Measurements from ENCODE around the gene DLD.
"Not testable (repeated sequence)": the region's sequence is repeated elsewhere in the genome, so short reads cannot be mapped to it uniquely, and the experiment has no call there.

Gene DLD

DNA sequence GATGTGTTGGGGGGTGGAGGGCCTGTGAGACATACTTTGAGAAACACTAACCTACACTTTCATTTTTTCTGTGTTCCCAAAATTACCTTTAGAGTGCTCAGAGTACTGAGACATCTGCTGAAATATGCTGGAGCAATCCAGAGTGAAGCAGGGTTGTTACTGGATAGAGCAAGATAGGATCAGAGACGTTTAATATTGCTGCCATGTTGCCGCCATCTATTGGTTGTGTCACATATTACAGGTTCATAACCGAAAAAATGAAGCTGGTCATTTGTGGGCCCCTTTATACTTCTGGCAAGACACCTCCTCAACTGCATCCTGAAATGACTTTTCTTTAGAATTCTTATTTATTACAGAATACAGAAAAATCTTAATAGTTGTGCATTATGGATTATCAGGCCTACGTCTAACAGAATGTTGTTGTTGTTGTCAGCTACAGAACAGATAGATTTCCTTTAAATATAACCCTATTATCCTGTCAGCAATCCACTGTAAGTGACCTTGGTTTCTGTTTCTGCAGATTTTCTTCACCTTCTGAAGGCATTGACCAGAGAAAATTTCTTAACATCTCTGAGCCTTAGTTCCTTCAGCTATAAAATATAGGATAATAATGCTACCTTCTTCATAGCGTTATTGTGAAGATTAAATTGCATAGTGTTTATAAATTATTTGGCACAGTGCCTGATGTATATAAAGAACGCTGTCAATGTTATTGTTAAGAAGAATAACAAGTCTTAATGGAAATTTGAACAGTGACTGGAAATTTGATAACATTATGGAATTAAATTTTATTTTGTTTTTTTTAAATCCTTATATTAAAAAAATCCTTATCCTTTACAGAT lies 16.2 kb upstream of the DLD start:
- DNase-seq, result peak in 1 of 2 experiments; percentile 35

- DNase-seq, result no peak
These were observed 14.1 kb upstream of the DLD start for GRCh38 chr7:107876916-107877315.

DNA sequence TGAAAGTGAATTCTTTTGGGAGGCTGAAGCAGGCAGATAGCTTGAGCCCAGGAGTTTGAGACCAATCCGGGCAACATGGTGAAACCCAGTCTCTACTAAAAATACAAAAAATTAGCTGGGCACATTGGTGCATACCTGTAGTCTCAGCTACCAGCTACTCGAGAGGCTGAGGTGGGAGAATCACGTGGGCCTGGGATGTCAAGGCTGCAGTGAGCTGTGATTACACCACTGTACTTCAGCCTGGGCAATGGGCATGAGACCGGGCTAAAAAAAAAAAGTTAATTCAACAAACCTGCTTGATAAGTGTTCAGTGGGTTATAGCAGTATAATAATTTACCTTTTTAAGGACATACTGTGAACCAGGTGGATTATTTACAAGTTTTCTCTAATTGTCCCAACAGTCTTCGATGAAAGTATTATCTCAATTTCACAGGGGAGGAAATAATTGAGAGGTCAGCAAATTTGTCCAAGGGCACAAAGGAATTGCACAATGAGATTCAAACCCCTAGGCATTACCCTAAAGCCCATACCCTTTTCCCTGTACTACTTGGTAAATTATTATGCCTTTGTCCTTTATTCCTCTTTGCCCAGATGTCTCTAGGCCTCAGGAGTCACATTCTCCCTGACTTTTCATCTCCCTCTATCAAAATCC lies 13.1 kb upstream of the DLD start:
- no peak for DNase-seq

- no peak for DNase-seq
These were observed 12.3 kb upstream of the DLD start for GRCh38 chr7:107878636-107879035.

DNA sequence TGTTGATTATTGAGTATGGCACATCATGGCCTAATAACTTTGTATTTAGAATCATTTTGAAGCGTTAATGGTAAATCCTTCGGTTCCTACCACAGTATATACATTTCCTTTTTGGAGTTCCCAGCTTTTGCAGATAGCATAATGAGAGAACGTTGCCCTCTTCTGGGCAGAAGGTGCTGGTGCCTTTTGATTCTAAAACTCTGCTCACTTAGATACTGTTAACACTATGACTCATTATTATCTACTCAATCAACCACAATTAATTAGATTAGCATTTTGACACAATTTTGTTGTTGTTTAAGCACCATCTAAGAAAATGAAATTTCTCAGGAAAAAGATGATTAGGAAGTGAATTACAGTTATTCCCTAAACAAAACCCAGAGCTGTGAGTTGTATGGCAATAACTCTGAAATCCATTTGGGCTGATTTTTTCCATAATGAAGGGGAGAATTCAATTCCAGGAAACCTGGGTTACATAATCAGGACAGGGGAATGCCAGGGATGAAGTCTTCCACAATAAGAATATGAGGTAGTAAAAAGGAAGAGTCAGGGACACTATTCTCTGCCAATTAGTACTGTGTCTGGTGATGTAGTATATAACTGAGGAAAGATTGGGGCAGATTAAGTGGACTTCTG lies 11.5 kb upstream of the DLD start:
- DNase-seq, result peak in 1 of 2 experiments; percentile 61

GRCh38 chr7:107882766-107883165 lies 8.2 kb upstream of the DLD start:
- DNase-seq, result no peak

DNA sequence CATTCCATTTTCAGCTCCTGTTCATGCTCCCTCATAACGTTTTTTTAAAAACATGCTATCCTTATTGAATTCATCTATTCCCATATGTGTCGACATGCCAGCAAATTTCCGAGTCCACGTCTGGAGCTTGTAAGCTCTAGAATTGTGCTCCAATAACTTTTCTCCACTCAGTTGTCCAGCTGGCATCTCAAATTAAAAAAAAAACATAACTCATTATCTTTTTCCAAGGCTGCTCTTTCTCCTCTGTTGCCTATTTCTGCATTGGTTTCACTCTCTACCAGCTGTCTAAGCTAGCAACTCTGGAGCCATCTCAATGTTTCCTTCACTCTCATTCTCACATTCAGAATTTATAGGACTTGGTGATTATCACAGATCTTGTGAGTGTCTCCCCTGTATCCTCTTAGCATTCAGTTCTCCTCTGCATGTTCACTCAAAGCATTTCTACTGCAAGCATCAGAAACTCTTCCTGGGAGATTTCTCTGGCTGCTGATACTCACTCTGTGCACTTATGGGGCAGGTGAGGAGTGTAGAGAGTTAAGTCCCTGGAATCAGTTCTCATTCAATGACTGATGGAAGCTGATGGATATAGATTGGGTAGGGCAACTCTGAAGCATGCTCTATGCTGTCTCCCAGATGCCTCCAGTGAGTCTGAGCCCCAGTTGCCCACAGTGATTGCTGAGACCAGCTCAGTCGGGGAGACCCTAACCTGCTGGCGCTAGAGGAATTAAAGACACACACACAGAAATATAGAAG lies 6.7 kb upstream of the DLD start:
- no peak for DNase-seq

DNA sequence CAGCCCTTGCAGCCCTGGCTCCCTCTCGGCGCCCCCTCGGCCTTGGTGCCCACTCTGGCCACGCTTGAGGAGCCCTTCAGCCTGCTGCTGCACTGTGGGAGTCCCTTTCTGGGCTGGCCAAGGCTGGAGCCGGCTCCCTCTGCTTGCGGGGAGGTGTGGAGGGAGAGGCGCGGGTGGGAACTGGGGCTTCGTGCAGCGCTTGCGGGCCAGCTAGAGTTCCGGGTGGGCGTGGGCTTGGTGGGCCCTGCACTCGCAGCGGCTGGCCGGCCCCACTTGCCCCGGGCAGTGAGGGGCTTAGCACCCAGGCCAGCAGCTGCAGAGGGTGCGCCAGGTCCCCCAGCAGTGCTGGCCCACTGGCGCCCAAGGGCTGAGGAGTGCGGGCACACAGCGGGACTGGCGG lies 3.2 kb upstream of the DLD start:
- not testable (repeated sequence) for DNase-seq

DNA sequence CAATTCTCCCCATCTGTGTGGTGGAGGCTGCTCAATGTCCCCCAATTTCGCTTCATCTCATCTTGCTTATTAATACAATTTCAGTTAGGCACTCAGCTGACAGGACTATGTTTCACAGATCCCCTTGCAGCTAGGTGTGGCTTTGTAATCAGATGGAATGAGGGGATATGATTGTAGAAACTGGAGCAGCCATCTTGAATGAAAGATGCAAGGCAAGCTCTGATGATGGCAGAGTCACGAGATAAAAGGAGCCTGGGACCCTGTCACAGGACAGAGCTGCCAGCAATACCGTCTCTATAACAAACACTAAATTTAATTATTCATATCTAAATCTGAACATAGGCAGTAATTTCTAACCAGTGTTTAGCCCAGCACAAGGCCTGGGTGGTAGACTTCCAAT lies 991 bp upstream of the DLD start:
- DNase-seq, result no peak

- no peak for DNase-seq
These were observed 456 bp upstream of the DLD start for GRCh38 chr7:107890493-107890961.

- DNase-seq, result no peak
These were observed 818 bp downstream of the DLD start for GRCh38 chr7:107891636-107892366.

DNA sequence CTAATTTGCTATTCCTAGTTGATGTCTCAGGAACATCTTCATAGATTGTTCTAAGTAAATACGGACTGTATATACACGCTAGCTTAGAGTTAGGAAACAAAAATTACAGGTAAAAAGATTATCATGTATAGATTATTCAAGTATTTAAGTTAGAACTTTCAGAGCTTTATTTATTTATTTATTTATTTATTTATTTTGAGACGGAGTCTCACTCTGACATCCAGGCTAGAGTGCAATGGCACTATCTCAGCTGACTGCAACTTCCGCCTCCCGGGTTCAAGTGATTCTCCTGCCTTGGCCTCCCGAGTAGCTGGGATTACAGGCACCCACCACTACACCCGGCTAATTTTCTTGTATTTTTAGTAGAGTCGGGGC lies 1.4 kb downstream of the DLD start:
- DNase-seq, result not testable (repeated sequence)

DNA sequence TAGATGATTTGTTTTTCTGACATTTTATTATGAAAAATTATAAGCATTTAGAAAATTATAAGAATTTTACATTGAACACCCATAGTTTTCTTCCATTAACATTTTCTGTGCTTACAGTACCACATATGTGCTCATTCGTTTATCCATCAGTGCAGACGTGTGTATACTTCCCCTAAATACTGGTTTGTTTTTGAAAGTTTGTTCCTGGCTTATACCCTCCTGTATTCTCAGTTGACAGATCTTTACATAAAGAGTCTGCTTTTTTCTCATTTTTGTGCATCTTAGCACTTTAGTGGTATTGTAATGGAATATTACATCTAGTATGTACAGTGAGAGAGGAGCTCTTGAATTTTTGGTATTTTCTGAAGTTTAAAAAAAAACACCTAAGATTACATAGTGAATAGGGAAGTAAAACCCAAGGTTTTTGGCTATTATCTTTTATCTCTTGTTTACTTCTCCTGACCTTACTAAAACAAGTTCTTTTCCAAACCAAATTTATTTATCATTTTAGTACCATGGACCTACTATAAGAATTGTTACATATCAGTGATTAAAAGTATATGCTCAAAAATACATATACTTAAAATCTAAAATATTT lies 8.1 kb downstream of the DLD start:
- DNase-seq, result no peak

DNA sequence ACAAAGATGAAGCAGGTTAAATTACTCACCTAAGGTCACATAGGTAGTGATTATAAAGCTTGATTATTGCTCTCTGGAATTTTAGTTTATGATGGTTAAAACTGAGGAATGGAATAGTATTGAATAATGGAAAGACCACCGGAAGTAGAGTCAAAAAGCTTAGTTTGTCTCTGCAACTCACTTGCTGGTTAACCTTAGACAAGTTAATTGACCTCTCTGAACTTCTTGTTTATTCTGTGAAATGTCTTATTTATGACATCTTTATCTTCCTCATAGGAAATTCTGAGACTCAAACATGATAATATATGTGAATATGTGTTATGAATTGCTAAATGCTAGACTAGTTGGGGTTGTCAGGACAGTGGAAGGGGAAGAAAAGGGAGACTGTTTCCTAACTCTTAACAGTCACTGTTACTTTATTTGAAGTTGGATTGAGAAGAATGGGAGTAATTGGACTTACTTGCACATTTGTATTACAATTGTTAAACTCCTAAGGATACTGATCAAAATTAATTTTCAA lies 9.6 kb downstream of the DLD start:
- no peak for DNase-seq

GRCh38 chr7:107902381-107902780 lies 11.4 kb downstream of the DLD start:
- no peak for DNase-seq

- no peak for DNase-seq
These were observed 16.8 kb downstream of the DLD start for GRCh38 chr7:107907790-107908189.

DNA sequence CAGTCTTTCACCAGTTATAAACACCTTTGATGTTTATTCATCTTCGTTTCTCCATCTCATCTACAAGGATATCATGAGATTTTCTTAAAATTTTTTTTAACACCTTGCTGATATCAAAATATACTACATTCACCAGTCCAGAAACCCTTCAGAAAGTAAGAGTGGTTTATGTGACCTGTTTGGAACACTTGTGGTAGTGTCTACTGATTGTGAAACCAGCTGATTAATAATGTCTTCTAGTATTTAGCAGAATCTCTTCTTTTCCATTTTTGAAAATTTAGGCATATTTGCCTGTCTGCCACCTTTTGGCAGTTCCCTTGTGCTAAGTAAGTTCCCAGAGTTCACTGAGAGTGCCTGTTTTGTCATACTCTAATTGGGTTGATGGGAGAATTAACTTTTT lies 18.5 kb downstream of the DLD start:
- no peak for DNase-seq

GRCh38 chr7:107911981-107912380 lies 21.0 kb downstream of the DLD start:
- no peak for DNase-seq

- DNase-seq, result no peak
These were observed 22.9 kb downstream of the DLD start for GRCh38 chr7:107913851-107914250.

GRCh38 chr7:107914831-107915230 lies 23.8 kb downstream of the DLD start:
- DNase-seq, result no peak

DNA sequence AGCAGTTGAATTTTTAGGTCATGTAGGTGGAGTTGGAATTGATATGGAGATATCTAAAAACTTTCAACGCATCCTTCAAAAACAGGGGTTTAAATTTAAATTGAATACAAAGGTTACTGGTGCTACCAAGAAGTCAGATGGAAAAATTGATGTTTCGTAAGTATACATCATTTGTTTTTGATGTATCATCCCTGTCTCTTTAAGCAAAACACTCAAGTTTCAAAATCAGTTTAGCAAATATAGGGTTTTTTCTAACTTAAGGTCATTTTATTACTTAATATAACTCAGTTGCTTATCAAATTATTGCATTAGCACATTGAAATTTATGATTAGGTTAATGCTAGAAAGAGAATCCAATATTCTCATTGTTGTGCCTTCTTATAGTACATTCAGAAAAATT lies 24.6 kb downstream of the DLD start:
- no peak for DNase-seq

All from NCI-H1930 (cell line).